Measurements from ENCODE around the gene TGM3.

TGM3 gene

GRCh38 chr20:2346188-2346587 is 50.4 kb downstream of the TGM3 start (continued):
- TF ChIP-seq TSHZ1 (tag by site-specific recombination; IDR thresholded peaks at IDR 0.05; ENCODE audit: borderline replicate concordance): no peak
- no peak for TF ChIP-seq ZNF558 (tag by site-specific recombination; IDR thresholded peaks at IDR 0.05)
- TF ChIP-seq ZNF791 (tag by site-specific recombination; IDR thresholded peaks at IDR 0.05): no peak
- no peak for TF ChIP-seq ZFP69B (tag by site-specific recombination; IDR thresholded peaks at IDR 0.05)
- TF ChIP-seq ZNF623 (tag by site-specific recombination; IDR thresholded peaks at IDR 0.05): no peak

GRCh38 chr20:2348336-2348735 is 52.5 kb downstream of the TGM3 start:
- Histone ChIP-seq H3K9me3 (ENCODE audit: control insufficient read depth, insufficient read depth, low read depth, low read length) (no peaks in the 10 kb centered on the region), H3K36me3 (ENCODE audit: control insufficient read depth in 2 of 2, insufficient read depth in 1 of 2, low read length in 2 of 2) (no peaks in the 10 kb centered on the region), H3K27ac (ENCODE audit: extremely low read depth, low read depth, low read length) (no peak overlapping the region), H3K4me3 (ENCODE audit: low read depth, low read length) (no peak overlapping the region), H3K4me1 (ENCODE audit: control insufficient read depth, insufficient read depth, low read length) (no peaks in the 10 kb centered on the region)
- CTCF ChIA-PET: interaction anchor here (1.0 to 1.6 kb wide), 3 partner anchors 15 to 104 kb away, joined by 3 to 4 read pairs (median 3); no protein-coding TSS in a partner anchor
- no peak for TF ChIP-seq OVOL3 (tag by site-specific recombination; IDR thresholded peaks at IDR 0.05)
- TF ChIP-seq ZNF610 (tag by site-specific recombination; IDR thresholded peaks at IDR 0.05; ENCODE audit: borderline replicate concordance): no peak
- no peak for TF ChIP-seq YY1 (tag by site-specific recombination; IDR thresholded peaks at IDR 0.05)
- no peak for TF ChIP-seq PRDM4 (tag by site-specific recombination; IDR thresholded peaks at IDR 0.05)
- TF ChIP-seq ZNF501 (tag by site-specific recombination; IDR thresholded peaks at IDR 0.05): no peak
- POLR2A ChIA-PET: no interaction called here

GRCh38 chr20:2349801-2350200 is 54.0 kb downstream of the TGM3 start:
- Histone ChIP-seq H3K4me3 (ENCODE audit: low read depth, low read length) (no peak overlapping the region), H3K36me3 (ENCODE audit: control insufficient read depth in 2 of 2, insufficient read depth in 1 of 2, low read length in 2 of 2) (no peaks in the 10 kb centered on the region), H3K4me1 (ENCODE audit: control insufficient read depth, insufficient read depth, low read length) (no peaks in the 10 kb centered on the region), H3K9me3 (ENCODE audit: control insufficient read depth, insufficient read depth, low read depth, low read length) (no peaks in the 10 kb centered on the region), H3K27ac (ENCODE audit: extremely low read depth, low read depth, low read length) (no peak overlapping the region)
- POLR2A ChIA-PET: no interaction called here
- CTCF ChIA-PET: interaction anchor here (0.6 to 2.0 kb wide), 19 partner anchors 11 to 803 kb away, joined by 3 to 7 read pairs (median 4); no protein-coding TSS in a partner anchor
- TF ChIP-seq ZNF548 (tag by site-specific recombination; IDR thresholded peaks at IDR 0.05): no peak
- no peak for TF ChIP-seq SP3 (tag by site-specific recombination; IDR thresholded peaks at IDR 0.05)
- TF ChIP-seq KLF1 (tag by site-specific recombination; IDR thresholded peaks at IDR 0.05): no peak
- TF ChIP-seq ZNF398 (tag by site-specific recombination; IDR thresholded peaks at IDR 0.05): no peak
- TF ChIP-seq MYNN (tag by site-specific recombination; IDR thresholded peaks at IDR 0.05; ENCODE audit: borderline replicate concordance): no peak
- no peak for TF ChIP-seq ZNF658 (tag by site-specific recombination; IDR thresholded peaks at IDR 0.05)
- TF ChIP-seq BCL11B (tag by site-specific recombination; IDR thresholded peaks at IDR 0.05; ENCODE audit: low read depth): no peak
- TF ChIP-seq ZNF76 (tag by site-specific recombination; IDR thresholded peaks at IDR 0.05; ENCODE audit: borderline replicate concordance, low read depth): no peak
- no peak for TF ChIP-seq ZBTB8A (tag by site-specific recombination; IDR thresholded peaks at IDR 0.05)
- no peak for TF ChIP-seq ZNF513 (tag by site-specific recombination; IDR thresholded peaks at IDR 0.05)
- no peak for TF ChIP-seq KLF8 (tag by site-specific recombination; IDR thresholded peaks at IDR 0.05)
- no peak for TF ChIP-seq FEZF1 (tag by site-specific recombination; IDR thresholded peaks at IDR 0.05)
- TF ChIP-seq GLI2 (tag by site-specific recombination; IDR thresholded peaks at IDR 0.05; ENCODE audit: borderline replicate concordance, low read depth): no peak
- TF ChIP-seq ZNF692 (tag by site-specific recombination; IDR thresholded peaks at IDR 0.05): no peak
- no peak for TF ChIP-seq ZNF660 (tag by site-specific recombination; IDR thresholded peaks at IDR 0.05)

All from HEK293 (cell line).